ENCODE measurements around the gene GRM1.

Gene GRM1

DNA sequence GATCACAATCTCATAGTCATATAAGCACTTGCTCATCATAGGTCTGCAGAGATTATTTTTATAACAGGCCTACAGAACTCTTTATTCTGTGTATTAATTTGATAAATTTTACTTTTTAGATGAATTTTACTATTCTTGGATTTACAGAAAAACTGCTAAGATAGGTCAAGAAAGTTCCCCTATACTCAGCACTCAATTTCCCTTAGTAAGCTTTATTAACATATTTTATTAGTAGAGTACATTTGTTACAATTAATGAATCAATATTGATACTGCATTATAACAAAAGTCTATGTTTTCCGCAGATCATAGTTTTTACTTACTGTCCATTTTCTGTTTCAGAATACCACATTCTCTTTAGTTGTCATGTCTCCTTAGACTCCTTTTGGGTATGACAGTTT lies 148.9 kb downstream of the GRM1 start:
- no peak overlapping the region for H3K4me3 ChIP-seq (ENCODE audit: low read length)
- TF ChIP-seq, protein P1, sequence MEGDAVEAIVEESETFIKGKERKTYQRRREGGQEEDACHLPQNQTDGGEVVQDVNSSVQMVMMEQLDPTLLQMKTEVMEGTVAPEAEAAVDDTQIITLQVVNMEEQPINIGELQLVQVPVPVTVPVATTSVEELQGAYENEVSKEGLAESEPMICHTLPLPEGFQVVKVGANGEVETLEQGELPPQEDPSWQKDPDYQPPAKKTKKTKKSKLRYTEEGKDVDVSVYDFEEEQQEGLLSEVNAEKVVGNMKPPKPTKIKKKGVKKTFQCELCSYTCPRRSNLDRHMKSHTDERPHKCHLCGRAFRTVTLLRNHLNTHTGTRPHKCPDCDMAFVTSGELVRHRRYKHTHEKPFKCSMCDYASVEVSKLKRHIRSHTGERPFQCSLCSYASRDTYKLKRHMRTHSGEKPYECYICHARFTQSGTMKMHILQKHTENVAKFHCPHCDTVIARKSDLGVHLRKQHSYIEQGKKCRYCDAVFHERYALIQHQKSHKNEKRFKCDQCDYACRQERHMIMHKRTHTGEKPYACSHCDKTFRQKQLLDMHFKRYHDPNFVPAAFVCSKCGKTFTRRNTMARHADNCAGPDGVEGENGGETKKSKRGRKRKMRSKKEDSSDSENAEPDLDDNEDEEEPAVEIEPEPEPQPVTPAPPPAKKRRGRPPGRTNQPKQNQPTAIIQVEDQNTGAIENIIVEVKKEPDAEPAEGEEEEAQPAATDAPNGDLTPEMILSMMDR (IDR thresholded peaks at IDR 0.05; ENCODE audit: insufficient read depth, low read depth, low read length, missing control alignments): no peak
- no peak for DNase-seq (ENCODE audit: low read depth)

DNA sequence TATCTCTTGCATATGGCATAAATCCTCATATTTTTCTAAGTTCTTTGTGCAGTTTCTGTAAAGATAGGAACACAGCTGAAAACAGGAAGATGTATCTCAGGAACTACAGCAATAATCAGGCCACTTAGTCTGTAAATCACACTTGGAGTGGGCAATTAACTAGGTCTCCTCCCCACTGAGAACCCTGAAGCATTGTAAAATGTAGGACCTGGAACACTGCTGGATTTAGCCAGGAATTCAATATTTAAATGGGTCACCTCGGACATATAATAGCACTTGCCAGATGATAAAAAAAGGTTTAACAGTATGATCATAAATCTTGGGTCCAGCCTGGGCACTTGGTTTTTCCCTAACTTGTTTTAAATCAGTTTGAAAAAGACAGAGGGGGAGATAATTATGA lies 155.0 kb downstream of the GRM1 start:
- TF ChIP-seq, protein P1 (IDR thresholded peaks at IDR 0.05; ENCODE audit: insufficient read depth, low read depth, low read length, missing control alignments): no peak
- no peak for DNase-seq (ENCODE audit: low read depth)
- H3K4me3 ChIP-seq (ENCODE audit: low read length): no peak overlapping the region

DNA sequence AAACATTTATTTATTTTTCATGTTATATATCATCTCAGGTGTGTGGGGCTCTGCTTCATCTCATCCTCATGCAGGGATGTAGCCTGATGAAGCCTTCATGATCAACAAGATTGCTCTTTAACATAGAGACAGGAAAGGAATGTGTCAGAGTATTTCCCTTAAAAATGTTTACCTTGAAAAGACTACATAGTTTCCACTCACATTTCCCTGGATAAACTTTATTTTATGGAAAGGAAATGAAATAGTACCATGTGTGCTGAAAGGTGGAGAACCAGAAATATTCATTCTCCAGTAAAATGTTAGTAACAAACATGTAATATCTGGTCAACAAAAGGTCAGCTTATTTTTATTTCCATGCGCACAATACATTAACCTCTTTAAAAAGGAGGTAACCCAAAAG lies 155.8 kb downstream of the GRM1 start:
- TF ChIP-seq, protein P1 (IDR thresholded peaks at IDR 0.05; ENCODE audit: insufficient read depth, low read depth, low read length, missing control alignments): no peak
- no peak for DNase-seq (ENCODE audit: low read depth)
- H3K4me3 ChIP-seq (ENCODE audit: low read length): no peak overlapping the region

DNA sequence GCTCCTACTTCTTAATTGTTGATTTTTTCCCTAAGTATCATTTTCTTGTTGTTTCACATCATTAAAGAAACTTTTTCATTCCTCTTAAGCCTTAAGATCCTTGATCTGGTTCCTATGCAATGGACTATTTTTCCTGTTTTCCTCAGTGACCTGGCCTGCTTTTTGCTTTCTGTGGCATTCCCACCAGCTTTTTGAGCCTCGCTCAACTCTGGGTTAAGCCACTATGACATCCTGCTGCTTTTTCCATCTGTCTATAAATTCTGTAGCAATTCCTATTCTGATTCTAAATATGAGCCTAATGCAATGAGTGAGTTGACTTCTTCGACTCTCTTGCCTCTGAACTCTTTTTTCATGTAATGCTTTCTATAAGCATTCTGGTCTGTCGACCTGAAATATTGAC lies 160.3 kb downstream of the GRM1 start:
- TF ChIP-seq, protein P1 (IDR thresholded peaks at IDR 0.05; ENCODE audit: insufficient read depth, low read depth, low read length, missing control alignments): no peak
- DNase-seq (ENCODE audit: low read depth): no peak

DNA sequence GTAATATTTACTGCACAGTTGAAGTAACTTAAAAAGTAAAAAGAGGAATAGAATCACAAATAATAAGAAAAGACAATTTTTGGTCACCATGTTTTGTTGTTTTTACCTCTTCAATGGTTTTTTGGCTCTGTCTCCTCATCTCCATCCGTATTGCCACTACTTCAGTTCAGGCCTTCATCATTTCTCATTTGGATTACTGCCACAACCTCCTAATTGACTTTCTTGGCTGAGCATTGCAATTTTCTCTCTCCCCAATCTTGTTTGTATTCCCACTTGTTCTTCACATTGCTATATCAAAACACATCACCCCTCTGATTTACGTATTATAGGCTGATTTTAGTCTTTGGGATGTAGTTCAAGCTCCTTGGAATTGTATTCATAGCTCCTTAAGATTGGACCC lies 161.7 kb downstream of the GRM1 start:
- TF ChIP-seq, protein P1 (IDR thresholded peaks at IDR 0.05; ENCODE audit: insufficient read depth, low read depth, low read length, missing control alignments): no peak
- H3K4me3 ChIP-seq (ENCODE audit: low read length): no peak overlapping the region
- DNase-seq (ENCODE audit: low read depth): no peak

More for the DNA sequence above, 160.3 kb downstream of the GRM1 start:
- no peak overlapping the region for H3K4me3 ChIP-seq (ENCODE audit: low read length)

DNA sequence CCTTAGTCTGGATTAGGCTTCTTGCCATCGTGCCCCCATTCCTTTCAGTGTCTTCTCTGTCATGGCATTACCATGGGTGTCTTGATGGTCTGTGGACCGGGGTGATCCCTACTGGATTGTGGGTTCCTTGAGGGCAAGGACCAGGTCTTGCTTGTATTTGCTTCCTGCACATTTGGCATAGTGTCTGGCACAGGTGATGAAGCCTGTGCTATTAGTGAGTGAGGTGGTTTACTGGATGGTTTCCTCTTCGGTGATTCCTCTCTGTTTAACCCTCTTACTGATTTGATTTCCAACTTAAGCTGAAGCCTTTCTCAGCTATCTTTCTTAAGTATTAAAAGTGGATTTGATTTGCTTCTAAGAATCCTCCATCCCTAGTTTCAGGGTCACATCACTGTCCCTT lies 162.3 kb downstream of the GRM1 start:
- no peak overlapping the region for H3K4me3 ChIP-seq (ENCODE audit: low read length)
- DNase-seq (ENCODE audit: low read depth): no peak
- TF ChIP-seq, protein P1 (IDR thresholded peaks at IDR 0.05; ENCODE audit: insufficient read depth, low read depth, low read length, missing control alignments): no peak

DNA sequence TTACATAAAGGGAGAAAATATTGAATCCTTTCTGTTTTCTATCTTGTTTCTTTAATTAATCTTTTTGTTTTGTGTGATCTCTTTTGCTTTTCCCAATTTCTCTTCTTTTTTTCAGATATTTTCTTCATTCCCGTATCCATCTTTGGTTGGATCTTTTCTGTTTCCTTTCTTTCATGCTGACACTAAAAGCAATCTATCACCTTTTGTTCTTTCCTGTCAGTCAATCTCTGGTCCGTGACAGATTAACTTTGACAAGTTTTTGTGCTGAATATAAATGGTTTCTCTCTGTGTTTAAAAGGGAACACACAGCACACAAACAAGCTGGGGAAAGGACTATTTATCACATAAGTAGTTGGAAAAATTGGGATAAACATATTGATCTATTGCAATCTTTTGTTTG lies 162.8 kb downstream of the GRM1 start:
- TF ChIP-seq, protein P1 (IDR thresholded peaks at IDR 0.05; ENCODE audit: insufficient read depth, low read depth, low read length, missing control alignments): no peak
- no peak for DNase-seq (ENCODE audit: low read depth)
- no peak overlapping the region for H3K4me3 ChIP-seq (ENCODE audit: low read length)
